Left ventricle myocardium inferior (tissue), 1 donor: ENCODE data around the gene TMEM63B. TPM values are rescaled to one million over a fixed set of nuclear protein-coding genes. Genes with fewer than 3 reads are reported as not detected.
A peak's percentile ranks its signal among the peaks of the same experiment; 100 is the strongest.

Source experiments
- DNase-seq: peaks from one replicate; pipeline ENCODE4 v3.0.0-alpha.2; 2020
- H3K27ac ChIP-seq: fragments of 200-600 bp; replicated peaks from 2 replicates; pipeline ENCODE4 v1.8.0; 2021
- H3K27me3 ChIP-seq: fragments of 200-600 bp; 2 replicates; pipeline ENCODE4 v1.8.0; 2021; ENCODE audit warnings: low read depth
- H3K36me3 ChIP-seq: fragments of 200-600 bp; 2 replicates; pipeline ENCODE4 v1.8.0; 2021
- H3K4me1 ChIP-seq: fragments of 200-600 bp; 2 replicates; pipeline ENCODE4 v1.8.0; 2021
- H3K4me3 ChIP-seq: fragments of 200-600 bp; 2 replicates; pipeline ENCODE4 v1.8.0; 2021; ENCODE audit warnings: mild to moderate bottlenecking, moderate library complexity
- H3K9me3 ChIP-seq: fragments of 200-600 bp; replicated peaks from 2 replicates; pipeline ENCODE4 v1.8.0; 2021
- CTCF ChIP-seq: fragments of 200-600 bp; IDR thresholded peaks from 2 replicates; pipeline ENCODE4 v1.8.0; 2021; ENCODE audit warnings: antibody characterized with exemption, mild to moderate bottlenecking, borderline replicate concordance
- intact Hi-C: fragments of 100-400 bp; cut with micrococcal nuclease; formaldehyde crosslinking; loops from one replicate; pipeline ENCODE4 v1.11.0; 2022
- total RNA-seq: library from RNA; stranded (reverse); fragmentation: NEBNext Ultra II Directional; extraction: Animal tissue kit (Norgen Biotek cat#: 25700); gene quantifications from one replicate; pipeline ENCODE4 v1.2.1, GENCODE V29; 2021
- donor health status: DM: no; HTN: yes; CAD: no; lungs with severe emphysema.

The TMEM63B gene
- total RNA-seq, 1 donor from 2014 or later = 37.2 TPM

- Histone ChIP-seq H3K4me1 (peaks cover 42% of the 10 kb centered on the region), H3K4me3 (no peak overlapping the region), H3K27ac (peak overlapping the region; percentile 80), H3K36me3 (no peaks in the 10 kb centered on the region), H3K9me3 (no peaks in the 10 kb centered on the region), H3K27me3 (no peaks in the 10 kb centered on the region)
- intact Hi-C loops = no loop called here
- TF ChIP-seq CTCF = no peak
- no peak for DNase-seq
Observed at GRCh38 chr6:44176762-44177509, 49.6 kb downstream of the TMEM63B start.

- no peak for TF ChIP-seq CTCF
- Histone ChIP-seq H3K4me3 (no peak overlapping the region), H3K27ac (peak overlapping the region; percentile 80), H3K9me3 (no peaks in the 10 kb centered on the region), H3K4me1 (peaks cover 37% of the 10 kb centered on the region), H3K27me3 (no peaks in the 10 kb centered on the region), H3K36me3 (no peaks in the 10 kb centered on the region)
- DNase-seq = peak; percentile 78
- intact Hi-C loops = no loop called here
Observed at GRCh38 chr6:44177691-44178423, 50.5 kb downstream of the TMEM63B start.

- H3K27me3 ChIP-seq = no peaks in the 10 kb centered on the region
- DNase-seq = no peak
- intact Hi-C loops = no loop called here
- peak overlapping the region; percentile 80 for H3K27ac ChIP-seq
- peaks cover 38% of the 10 kb centered on the region for H3K4me1 ChIP-seq
- H3K4me3 ChIP-seq = no peak overlapping the region
- TF ChIP-seq CTCF = no peak
- no peaks in the 10 kb centered on the region for H3K9me3 ChIP-seq
- H3K36me3 ChIP-seq = no peaks in the 10 kb centered on the region
Observed at GRCh38 chr6:44178424-44179071, 51.2 kb downstream of the TMEM63B start.

- intact Hi-C loops = no loop called here
- Histone ChIP-seq H3K4me1 (peaks cover 40% of the 10 kb centered on the region), H3K27me3 (no peaks in the 10 kb centered on the region), H3K27ac (peak overlapping the region; percentile 80), H3K36me3 (no peaks in the 10 kb centered on the region), H3K9me3 (no peaks in the 10 kb centered on the region), H3K4me3 (no peak overlapping the region)
- TF ChIP-seq CTCF = no peak
- no peak for DNase-seq
Observed at GRCh38 chr6:44179072-44179536, 51.8 kb downstream of the TMEM63B start.

- intact Hi-C loops = no loop called here
- TF ChIP-seq CTCF = no peak
- no peak overlapping the region for H3K4me3 ChIP-seq
- H3K4me1 ChIP-seq = peaks cover 40% of the 10 kb centered on the region
- no peaks in the 10 kb centered on the region for H3K36me3 ChIP-seq
- H3K27ac ChIP-seq = peak overlapping the region; percentile 27
- no peaks in the 10 kb centered on the region for H3K27me3 ChIP-seq
- no peak for DNase-seq
- H3K9me3 ChIP-seq = no peaks in the 10 kb centered on the region
Observed at GRCh38 chr6:44179648-44180047, 52.3 kb downstream of the TMEM63B start.
